PFSK-1 (cell line): ENCODE measurements around the gene TRAP1.

Experiments
- FOXP2 ChIP-seq: optimal IDR thresholded peaks from 2 replicates; pipeline ENCODE3; 2011; ENCODE audit warnings: borderline replicate concordance, control low read depth, inconsistent platforms; ENCODE audit not compliant: insufficient read depth; ENCODE audit errors: extremely low read length, extremely low read depth
- POLR2AphosphoS5 ChIP-seq: IDR thresholded peaks from 2 replicates; pipeline ENCODE4 v1.6.1; 2012; ENCODE audit warnings: low read depth, mild to moderate bottlenecking, control low read depth, low read length, moderate library complexity
- SIN3A ChIP-seq: IDR thresholded peaks from 2 replicates; pipeline ENCODE4 v1.6.1; 2012; ENCODE audit warnings: mild to moderate bottlenecking, low read length, moderate library complexity, borderline replicate concordance; ENCODE audit not compliant: insufficient read depth
- TAF1 ChIP-seq: IDR thresholded peaks from 2 replicates; pipeline ENCODE4 v1.6.1; 2012; ENCODE audit warnings: low read length, control low read depth, borderline replicate concordance; ENCODE audit not compliant: insufficient read depth
- TF ChIP-seq, protein P1 (sequence below), 2 experiments: IDR thresholded peaks; 2 replicates each; pipeline versions ENCODE4 v1.6.1 to v1.8.0; 2011 to 2012; ENCODE audit warnings: low read depth in 2 of 2, low read length in 2 of 2, control low read depth in 1 of 2, inconsistent platforms in 1 of 2, mild to moderate bottlenecking in 1 of 2, moderate library complexity in 1 of 2; ENCODE audit not compliant: insufficient read depth in 1 of 2

The TRAP1 gene

GRCh38 chr16:3734084-3734757, 16.9 kb upstream of the TRAP1 start:
- TF ChIP-seq, protein P1, sequence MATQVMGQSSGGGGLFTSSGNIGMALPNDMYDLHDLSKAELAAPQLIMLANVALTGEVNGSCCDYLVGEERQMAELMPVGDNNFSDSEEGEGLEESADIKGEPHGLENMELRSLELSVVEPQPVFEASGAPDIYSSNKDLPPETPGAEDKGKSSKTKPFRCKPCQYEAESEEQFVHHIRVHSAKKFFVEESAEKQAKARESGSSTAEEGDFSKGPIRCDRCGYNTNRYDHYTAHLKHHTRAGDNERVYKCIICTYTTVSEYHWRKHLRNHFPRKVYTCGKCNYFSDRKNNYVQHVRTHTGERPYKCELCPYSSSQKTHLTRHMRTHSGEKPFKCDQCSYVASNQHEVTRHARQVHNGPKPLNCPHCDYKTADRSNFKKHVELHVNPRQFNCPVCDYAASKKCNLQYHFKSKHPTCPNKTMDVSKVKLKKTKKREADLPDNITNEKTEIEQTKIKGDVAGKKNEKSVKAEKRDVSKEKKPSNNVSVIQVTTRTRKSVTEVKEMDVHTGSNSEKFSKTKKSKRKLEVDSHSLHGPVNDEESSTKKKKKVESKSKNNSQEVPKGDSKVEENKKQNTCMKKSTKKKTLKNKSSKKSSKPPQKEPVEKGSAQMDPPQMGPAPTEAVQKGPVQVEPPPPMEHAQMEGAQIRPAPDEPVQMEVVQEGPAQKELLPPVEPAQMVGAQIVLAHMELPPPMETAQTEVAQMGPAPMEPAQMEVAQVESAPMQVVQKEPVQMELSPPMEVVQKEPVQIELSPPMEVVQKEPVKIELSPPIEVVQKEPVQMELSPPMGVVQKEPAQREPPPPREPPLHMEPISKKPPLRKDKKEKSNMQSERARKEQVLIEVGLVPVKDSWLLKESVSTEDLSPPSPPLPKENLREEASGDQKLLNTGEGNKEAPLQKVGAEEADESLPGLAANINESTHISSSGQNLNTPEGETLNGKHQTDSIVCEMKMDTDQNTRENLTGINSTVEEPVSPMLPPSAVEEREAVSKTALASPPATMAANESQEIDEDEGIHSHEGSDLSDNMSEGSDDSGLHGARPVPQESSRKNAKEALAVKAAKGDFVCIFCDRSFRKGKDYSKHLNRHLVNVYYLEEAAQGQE (IDR thresholded peaks at IDR 0.05; ENCODE audit: insufficient read depth in 1 of 2, low read depth in 2 of 2, low read length in 2 of 2) = no peak
- no peak for TF ChIP-seq POLR2AphosphoS5
- no peak for TF ChIP-seq SIN3A
- no peak for TF ChIP-seq TAF1
- no peak for TF ChIP-seq FOXP2

- TF ChIP-seq TAF1 (no peak), FOXP2 (no peak), SIN3A (no peak), POLR2AphosphoS5 (no peak)
- TF ChIP-seq, protein P1 (IDR thresholded peaks at IDR 0.05; ENCODE audit: insufficient read depth in 1 of 2, low read depth in 2 of 2, low read length in 2 of 2) = no peak
Observed at GRCh38 chr16:3732171-3732570, 14.8 kb upstream of the TRAP1 start.

DNA sequence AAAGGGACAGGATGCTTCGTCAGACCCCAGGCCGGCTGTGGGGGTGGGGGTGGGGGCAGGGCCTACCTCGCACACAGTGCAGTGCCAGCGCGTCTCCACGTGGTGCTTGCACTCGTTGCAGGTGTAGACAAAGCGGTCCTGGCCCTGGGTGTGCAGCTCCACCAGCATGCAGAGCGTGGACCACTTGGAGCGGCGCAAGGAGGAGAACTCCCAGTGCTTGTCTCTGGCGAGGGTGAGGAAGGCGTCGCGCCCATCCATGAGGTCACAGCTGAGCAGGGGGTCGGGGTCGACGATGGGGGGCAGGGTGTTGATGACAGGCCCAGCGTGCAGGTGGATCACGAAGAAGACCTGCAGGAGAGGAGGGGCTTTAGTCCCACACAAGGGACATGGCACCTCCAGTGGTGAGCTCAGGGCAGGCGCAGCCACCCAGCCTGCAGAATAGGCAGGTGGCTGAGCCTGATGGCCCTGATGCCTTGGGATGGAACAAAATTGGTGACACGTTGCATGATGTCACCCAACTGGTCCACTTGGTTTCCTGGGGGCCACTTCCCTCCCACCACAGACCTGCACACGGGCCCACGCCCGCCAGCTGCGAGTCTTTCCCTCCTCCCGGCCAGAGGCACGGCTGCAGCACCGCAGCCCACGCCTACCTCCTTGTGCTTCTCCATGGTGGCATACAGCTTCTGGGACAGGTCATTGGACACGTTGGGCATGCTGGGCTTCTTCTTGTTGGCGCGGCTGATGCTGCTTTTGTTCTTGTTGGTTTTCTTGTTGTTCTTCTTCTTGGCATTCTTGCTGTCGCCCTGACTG, 14.0 kb upstream of the TRAP1 start:
- TF ChIP-seq, protein P1 (IDR thresholded peaks at IDR 0.05; ENCODE audit: insufficient read depth in 1 of 2, low read depth in 2 of 2, low read length in 2 of 2) = no peak
- TF ChIP-seq FOXP2 = no peak

GRCh38 chr16:3730161-3731125, 13.1 kb upstream of the TRAP1 start:
- no peak for TF ChIP-seq POLR2AphosphoS5
- TF ChIP-seq FOXP2 = no peak
- TF ChIP-seq SIN3A = no peak
- TF ChIP-seq TAF1 = no peak
- TF ChIP-seq, protein P1 (IDR thresholded peaks at IDR 0.05; ENCODE audit: insufficient read depth in 1 of 2, low read depth in 2 of 2, low read length in 2 of 2) = no peak
